ENCODE data around the gene FADS6. TPM values are rescaled to one million over a fixed set of nuclear protein-coding genes. Genes with fewer than 3 reads are reported as not detected.
A peak's percentile ranks its signal among the peaks of the same experiment; 100 is the strongest.

Gene FADS6
- polyA plus RNA-seq, 1 donor from 2014 or later, result not detected

GRCh38 chr17:74925242-74925641 is 31.8 kb upstream of the FADS6 start:
- TF ChIP-seq TAF1 (IDR thresholded peaks at IDR 0.05; ENCODE audit: low read depth), result no peak
- no peak for TF ChIP-seq REST (IDR thresholded peaks at IDR 0.05; ENCODE audit: borderline replicate concordance)
- TF ChIP-seq, protein P1, sequence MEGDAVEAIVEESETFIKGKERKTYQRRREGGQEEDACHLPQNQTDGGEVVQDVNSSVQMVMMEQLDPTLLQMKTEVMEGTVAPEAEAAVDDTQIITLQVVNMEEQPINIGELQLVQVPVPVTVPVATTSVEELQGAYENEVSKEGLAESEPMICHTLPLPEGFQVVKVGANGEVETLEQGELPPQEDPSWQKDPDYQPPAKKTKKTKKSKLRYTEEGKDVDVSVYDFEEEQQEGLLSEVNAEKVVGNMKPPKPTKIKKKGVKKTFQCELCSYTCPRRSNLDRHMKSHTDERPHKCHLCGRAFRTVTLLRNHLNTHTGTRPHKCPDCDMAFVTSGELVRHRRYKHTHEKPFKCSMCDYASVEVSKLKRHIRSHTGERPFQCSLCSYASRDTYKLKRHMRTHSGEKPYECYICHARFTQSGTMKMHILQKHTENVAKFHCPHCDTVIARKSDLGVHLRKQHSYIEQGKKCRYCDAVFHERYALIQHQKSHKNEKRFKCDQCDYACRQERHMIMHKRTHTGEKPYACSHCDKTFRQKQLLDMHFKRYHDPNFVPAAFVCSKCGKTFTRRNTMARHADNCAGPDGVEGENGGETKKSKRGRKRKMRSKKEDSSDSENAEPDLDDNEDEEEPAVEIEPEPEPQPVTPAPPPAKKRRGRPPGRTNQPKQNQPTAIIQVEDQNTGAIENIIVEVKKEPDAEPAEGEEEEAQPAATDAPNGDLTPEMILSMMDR (IDR thresholded peaks at IDR 0.05; ENCODE audit: poor library complexity, severe bottlenecking), result no peak
- Histone ChIP-seq H4K20me1 (ENCODE audit: insufficient read depth) (no peaks in the 10 kb centered on the region), H3K9me2 (ENCODE audit: insufficient read depth, low read length) (no peaks in the 10 kb centered on the region), H3K4me3 (ENCODE audit: low read length) (no peak overlapping the region), H3K27me3 (ENCODE audit: insufficient read depth, low read depth, low read length) (peaks cover 64% of the 10 kb centered on the region), H3K9me3 (ENCODE audit: low read length) (no peaks in the 10 kb centered on the region), H3K36me3 (ENCODE audit: insufficient read depth, low read length) (no peaks in the 10 kb centered on the region), H2AFZ (ENCODE audit: low read depth, low read length) (no peak overlapping the region), H3K9ac (ENCODE audit: low read length) (no peak overlapping the region), H3K27ac (ENCODE audit: low read length) (no peak overlapping the region), H3K79me2 (replicated peaks; ENCODE audit: insufficient read depth, low read length) (no peaks in the 10 kb centered on the region), H3K4me2 (ENCODE audit: low read length) (no peak overlapping the region), H3F3A (ENCODE audit: insufficient read depth, low read length, poor library complexity, severe bottlenecking) (no peaks in the 10 kb centered on the region)

DNA sequence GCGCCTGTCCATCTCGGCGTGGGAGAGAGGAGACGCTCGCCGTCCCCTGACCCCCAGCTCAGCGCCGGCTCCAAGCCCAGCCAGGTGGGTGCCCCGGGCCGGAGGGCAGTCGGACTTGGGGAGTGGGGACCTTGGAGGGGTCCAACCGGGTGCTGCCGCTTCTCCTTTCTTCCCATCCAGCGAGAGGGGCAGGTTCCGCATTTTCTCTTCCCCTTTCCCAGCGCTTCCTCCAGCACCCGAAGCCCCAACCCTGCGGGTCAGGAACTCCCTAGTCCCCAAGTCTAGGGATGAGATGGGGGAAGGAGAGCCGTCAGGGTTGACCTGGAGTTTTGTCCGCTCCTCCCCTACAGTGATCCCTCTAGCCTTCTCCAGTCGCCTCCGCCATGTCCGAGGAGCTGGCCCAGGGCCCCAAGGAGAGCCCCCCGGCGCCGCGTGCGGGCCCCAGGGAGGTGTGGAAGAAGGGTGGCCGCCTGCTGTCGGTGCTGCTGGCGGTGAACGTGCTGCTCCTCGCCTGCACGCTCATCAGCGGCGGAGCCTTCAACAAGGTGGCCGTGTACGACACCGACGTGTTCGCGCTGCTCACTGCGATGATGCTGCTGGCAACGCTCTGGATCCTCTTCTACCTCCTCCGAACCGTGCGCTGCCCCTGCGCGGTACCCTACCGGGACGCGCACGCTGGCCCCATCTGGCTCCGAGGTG is 31.0 kb upstream of the FADS6 start, which contains the start of gene OTOP2:
TSS of gene OTOP2 (plus strand) at position 24 of the 699 bp plus-strand sequence. CDS start at position 384, 360 bp downstream.
- Histone ChIP-seq H3F3A (ENCODE audit: insufficient read depth, low read length, poor library complexity, severe bottlenecking) (no peaks in the 10 kb centered on the region), H3K9ac (ENCODE audit: low read length) (no peak within 1 kb of the TSS), H3K4me2 (ENCODE audit: low read length) (no peak within 1 kb of the TSS), H3K27me3 (ENCODE audit: insufficient read depth, low read depth, low read length) (peaks cover 64% of the 10 kb centered on the region), H3K9me3 (ENCODE audit: low read length) (no peaks in the 10 kb centered on the region), H3K4me3 (ENCODE audit: low read length) (peak within 1 kb of the TSS; percentile 56), H3K36me3 (ENCODE audit: insufficient read depth, low read length) (no peaks in the 10 kb centered on the region), H4K20me1 (ENCODE audit: insufficient read depth) (no peaks in the 10 kb centered on the region), H3K9me2 (ENCODE audit: insufficient read depth, low read length) (no peaks in the 10 kb centered on the region), H3K27ac (ENCODE audit: low read length) (no peak within 1 kb of the TSS), H3K79me2 (replicated peaks; ENCODE audit: insufficient read depth, low read length) (no peaks in the 10 kb centered on the region), H2AFZ (ENCODE audit: low read depth, low read length) (no peak within 1 kb of the TSS)
- TF ChIP-seq RAD21 (conservative IDR thresholded peaks at IDR 0.05), result no peak
- TF ChIP-seq EZH2 (IDR thresholded peaks at IDR 0.05; ENCODE audit: borderline replicate concordance, insufficient read depth, low read length, poor library complexity, severe bottlenecking), result peak; percentile 51
- TF ChIP-seq REST (IDR thresholded peaks at IDR 0.05; ENCODE audit: borderline replicate concordance), result no peak
- TF ChIP-seq MXI1 (conservative IDR thresholded peaks at IDR 0.05; ENCODE audit: poor library complexity, severe bottlenecking), result no peak
- peak; percentile 41 for TF ChIP-seq POLR2AphosphoS5 (IDR thresholded peaks at IDR 0.05)
- TF ChIP-seq, protein P1 (IDR thresholded peaks at IDR 0.05; ENCODE audit: poor library complexity, severe bottlenecking), result no peak
